HCT116 (cell line): Measurements from ENCODE around the gene FMO4. TPM values are rescaled to one million over a fixed set of nuclear protein-coding genes. Genes with fewer than 3 reads are reported as not detected.

ENCODE experiments used
- ATAC-seq: fragments of 200-7000 bp; cut with Tn5 transposase; 2 replicates; pipeline ENCODE4 v1.9.1; 2020; ENCODE audit warnings: mild to moderate bottlenecking, moderate library complexity
- BruUV-seq: library from RNA; stranded (reverse); fragments of 400-500 nt; replicated peaks from 2 replicates; lab custom pipeline; 2021; lab: Mats Ljungman, UMichigan
- CTCF ChIA-PET: fragments of 300-600 bp; sonication (Branson Sonifier 250); formaldehyde crosslinking; loops from one replicate; lab custom pipeline; 2021; ENCODE audit warnings: antibody characterized with exemption; lab: Charles Lee
- POLR2A ChIA-PET: fragments of 300-600, 350-600 bp; sonication (Branson Sonifier 250); formaldehyde crosslinking; loops from one replicate; lab custom pipeline; 2021; ENCODE audit warnings: antibody characterized with exemption; lab: Charles Lee
- RAD21 ChIA-PET, 2 experiments: fragments of 300-600 bp; sonication (Branson Sonifier 250); formaldehyde crosslinking; loops; one replicate each; lab custom pipeline; 2023; ENCODE audit warnings: low total read pairs in 2 of 2; ENCODE audit not compliant: uncharacterized antibody in 2 of 2, unreplicated experiment in 2 of 2, low non-redundant PET in 1 of 2; lab: Charles Lee
- DNase-seq: peaks from one replicate; pipeline ENCODE4 v3.0.0-alpha.2; 2010; ENCODE audit warnings: low read depth, low spot score
- H2AFZ ChIP-seq: fragments of 200-600 bp; shearing (Covaris generic), sonication (generic); 2 replicates; pipeline ENCODE4 v1.6.1; 2017; ENCODE audit warnings: low read depth, mixed run types, mixed read lengths, antibody characterized with exemption, low read length; ENCODE audit not compliant: poor library complexity, severe bottlenecking
- H3K27ac ChIP-seq: 2 replicates; pipeline ENCODE4 v1.5.1; 2012; ENCODE audit warnings: low read depth, low read length
- H3K27me3 ChIP-seq: fragments of 200-600 bp; sonication (generic); 2 replicates; pipeline ENCODE4 v1.6.1; 2016; ENCODE audit warnings: mixed run types, low read length, mixed read lengths; ENCODE audit not compliant: insufficient read depth
- H3K36me3 ChIP-seq, 2 experiments: fragments of 200-500 bp in 1 of 2; fragments of 200-600 bp in 1 of 2; sonication (Bioruptor generic) in 1 of 2; sonication (generic) in 1 of 2; 2 replicates each; pipeline versions ENCODE4 v1.5.1 to v1.6.1; 2014 to 2016; ENCODE audit warnings: low read length in 2 of 2, inconsistent platforms in 1 of 2, mixed read lengths in 1 of 2, mixed run types in 1 of 2; ENCODE audit not compliant: insufficient read depth in 2 of 2, control insufficient read depth in 1 of 2
- H3K4me1 ChIP-seq, 2 experiments: fragments of 200-600 bp in 1 of 2; sonication (generic) in 1 of 2; 2 replicates each; pipeline versions ENCODE4 v1.5.1 to v1.6.1; 2012 to 2017; ENCODE audit warnings: low read length in 2 of 2, inconsistent platforms in 1 of 2, mild to moderate bottlenecking in 1 of 2, mixed read lengths in 1 of 2, mixed run types in 1 of 2, moderate library complexity in 1 of 2; ENCODE audit not compliant: insufficient read depth in 2 of 2, control insufficient read depth in 1 of 2
- H3K4me2 ChIP-seq: fragments of 200-600 bp; sonication (generic); 2 replicates; pipeline ENCODE4 v1.6.1; 2017; ENCODE audit warnings: mixed run types, low read length, mixed read lengths
- H3K4me3 ChIP-seq, 2 experiments: fragments of 200-600 bp in 1 of 2; sonication (generic) in 1 of 2; replicated peaks in 1 of 2; 2 replicates each; pipeline ENCODE4 v1.5.1; 2011 to 2016; ENCODE audit warnings: low read length in 2 of 2, control low read depth in 1 of 2, low read depth in 1 of 2, mild to moderate bottlenecking in 1 of 2, mixed read lengths in 1 of 2, mixed run types in 1 of 2
- H3K79me2 ChIP-seq: fragments of 200-600 bp; sonication (generic); 2 replicates; pipeline ENCODE4 v1.6.1; 2017; ENCODE audit warnings: mild to moderate bottlenecking, mixed run types, low read length, moderate library complexity, mixed read lengths; ENCODE audit not compliant: insufficient read depth
- H3K9ac ChIP-seq: fragments of 200-600 bp; sonication (generic); 2 replicates; pipeline ENCODE4 v1.6.1; 2016; ENCODE audit warnings: low read length, mixed read lengths
- H3K9me2 ChIP-seq: fragments of 200-600 bp; sonication (generic), shearing (Covaris generic); 2 replicates; pipeline ENCODE4 v1.6.1; 2017; ENCODE audit warnings: mixed run types, mild to moderate bottlenecking, moderate library complexity; ENCODE audit not compliant: insufficient read depth
- H3K9me3 ChIP-seq, 2 experiments: fragments of 200-500 bp in 1 of 2; fragments of 200-600 bp in 1 of 2; sonication (Bioruptor generic) in 1 of 2; sonication (generic) in 1 of 2; 2 replicates each; pipeline ENCODE4 v1.6.1; 2014 to 2017; ENCODE audit warnings: low read length in 2 of 2, mixed read lengths in 2 of 2, inconsistent platforms in 1 of 2, low read depth in 1 of 2, mild to moderate bottlenecking in 1 of 2, mixed run types in 1 of 2, moderate library complexity in 1 of 2; ENCODE audit not compliant: control insufficient read depth in 1 of 2, insufficient read depth in 1 of 2
- H4K20me1 ChIP-seq: fragments of 200-600 bp; sonication (generic), shearing (Covaris generic); 2 replicates; pipeline ENCODE4 v1.6.1; 2017; ENCODE audit warnings: mixed run types, mild to moderate bottlenecking, moderate library complexity; ENCODE audit not compliant: insufficient read depth
- CEBPB ChIP-seq: IDR thresholded peaks from 2 replicates; pipeline ENCODE4 v1.6.1; 2012; ENCODE audit warnings: low read depth
- ELF1 ChIP-seq: IDR thresholded peaks from 2 replicates; pipeline ENCODE4 v1.6.1; 2012; ENCODE audit warnings: low read depth, borderline replicate concordance
- EZH2phosphoT487 ChIP-seq: fragments of 200-600 bp; IDR thresholded peaks from 2 replicates; pipeline ENCODE4 v1.6.1; 2018; ENCODE audit warnings: antibody characterized with exemption, borderline replicate concordance
- FOSL1 ChIP-seq: IDR thresholded peaks from 2 replicates; pipeline ENCODE4 v1.6.1; 2012; ENCODE audit warnings: low read depth
- JUND ChIP-seq: IDR thresholded peaks from 2 replicates; pipeline ENCODE4 v1.6.1; 2012
- POLR2AphosphoS5 ChIP-seq: IDR thresholded peaks from 2 replicates; pipeline ENCODE4 v1.6.1; 2011; ENCODE audit warnings: mild to moderate bottlenecking, low read depth, low read length, moderate library complexity
- SIN3A ChIP-seq: IDR thresholded peaks from 2 replicates; pipeline ENCODE4 v1.6.1; 2012; ENCODE audit warnings: low read depth
- SP1 ChIP-seq: IDR thresholded peaks from 2 replicates; pipeline ENCODE4 v1.6.1; 2012; ENCODE audit warnings: low read depth
- SRF ChIP-seq: IDR thresholded peaks from 2 replicates; pipeline ENCODE4 v1.6.1; 2012; ENCODE audit warnings: low read depth
- TCF7L2 ChIP-seq: IDR thresholded peaks from 2 replicates; pipeline ENCODE4 v1.7.0; 2011; ENCODE audit warnings: borderline replicate concordance, inconsistent platforms; ENCODE audit not compliant: insufficient read depth, insufficient read length; ENCODE audit errors: extremely low read depth
- ZFX ChIP-seq: fragments of 450-650 bp; IDR thresholded peaks from 2 replicates; pipeline ENCODE4 v1.6.1; 2017
- intact Hi-C: fragments of 100-400 bp; cut with micrococcal nuclease; formaldehyde crosslinking; loops from 2 replicates; pipeline ENCODE4 v1.10.0; 2022
- total RNA-seq: library from RNA; stranded (reverse); gene quantifications from one replicate; pipeline ENCODE4 v1.2.1, GENCODE V29; 2021; ENCODE audit not compliant: unreplicated experiment
- TF ChIP-seq, protein P1 (sequence below): IDR thresholded peaks from 2 replicates; pipeline ENCODE4 v1.6.1; 2012
- TF ChIP-seq, protein P2 (sequence below): IDR thresholded peaks from 2 replicates; pipeline ENCODE4 v1.6.1; 2011; ENCODE audit warnings: mild to moderate bottlenecking, low read length, moderate library complexity; ENCODE audit not compliant: insufficient replicate concordance; ENCODE audit errors: extremely low read depth
- TF ChIP-seq, protein P3 (sequence below), 3 experiments: fragments of 200-600 bp in 1 of 3; sonication (generic) in 1 of 3; IDR thresholded peaks in 2 of 3; conservative IDR thresholded peaks in 1 of 3; 2 replicates each; pipeline ENCODE4 v1.5.1; 2012 to 2017; ENCODE audit warnings: low read depth in 2 of 3, low read length in 2 of 3, antibody characterized with exemption in 1 of 3, borderline replicate concordance in 1 of 3, control low read depth in 1 of 3, mild to moderate bottlenecking in 1 of 3, mixed read lengths in 1 of 3, mixed run types in 1 of 3, moderate library complexity in 1 of 3; ENCODE audit not compliant: insufficient read depth in 1 of 3

The FMO4 gene
- total RNA-seq, 1 experiment from 2014 or later, result 1.4 TPM

DNA sequence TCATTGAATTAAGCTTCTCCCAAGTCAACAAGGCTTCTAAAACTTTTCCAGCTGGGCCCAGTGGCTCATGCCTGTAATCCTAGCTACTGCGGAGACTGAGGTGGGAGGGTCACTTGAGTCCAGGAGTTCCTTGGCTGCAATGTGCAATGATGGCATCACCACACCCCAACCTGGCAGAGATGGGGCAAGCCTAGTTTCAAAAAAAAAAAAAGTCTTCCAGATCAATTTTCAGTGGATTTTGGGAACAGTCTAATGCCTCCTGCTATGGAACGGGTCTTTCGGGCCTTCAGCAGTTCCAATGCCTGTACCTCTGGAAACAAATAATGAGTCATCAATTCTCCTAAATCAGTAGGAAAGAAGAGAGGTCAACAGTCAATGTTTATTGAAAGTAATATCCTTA is 38.0 kb downstream of the FMO4 start:
- POLR2A ChIA-PET, result no interaction called here
- CTCF ChIA-PET, result no interaction called here

DNA sequence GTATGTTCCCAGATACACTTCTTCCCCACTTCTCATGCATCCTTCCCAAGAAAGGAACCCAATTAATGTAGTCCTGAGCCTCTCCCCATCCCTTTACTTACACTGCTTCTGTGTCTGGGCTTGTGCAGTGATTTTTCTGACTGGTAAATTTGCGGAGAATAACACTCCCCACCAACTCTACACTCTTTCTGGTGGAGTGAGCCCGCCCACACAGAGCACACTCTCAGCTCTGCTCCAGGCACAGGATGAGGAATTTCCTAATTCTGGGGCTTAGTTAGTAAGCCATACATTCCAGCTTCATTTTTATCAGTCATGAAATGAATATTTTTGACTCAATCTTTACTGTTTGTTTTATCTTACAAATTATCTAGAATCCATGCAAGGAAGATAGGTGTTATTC is 38.6 kb downstream of the FMO4 start:
- no peaks in the 10 kb centered on the region for H3K4me1 ChIP-seq

More for the DNA sequence above, 38.0 kb downstream of the FMO4 start:
- H3K4me3 ChIP-seq, result no peak overlapping the region
- no peak for TF ChIP-seq JUND
- TF ChIP-seq ELF1, result no peak
- no peak for TF ChIP-seq SRF
- TF ChIP-seq POLR2AphosphoS5, result no peak
- no peak for TF ChIP-seq ZFX
- no peak for TF ChIP-seq TCF7L2
- TF ChIP-seq, protein P1, sequence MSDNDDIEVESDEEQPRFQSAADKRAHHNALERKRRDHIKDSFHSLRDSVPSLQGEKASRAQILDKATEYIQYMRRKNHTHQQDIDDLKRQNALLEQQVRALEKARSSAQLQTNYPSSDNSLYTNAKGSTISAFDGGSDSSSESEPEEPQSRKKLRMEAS, result no peak
- no peak for TF ChIP-seq SIN3A
- no peak for TF ChIP-seq CEBPB
- no peak for TF ChIP-seq EZH2phosphoT487
- TF ChIP-seq, protein P2, sequence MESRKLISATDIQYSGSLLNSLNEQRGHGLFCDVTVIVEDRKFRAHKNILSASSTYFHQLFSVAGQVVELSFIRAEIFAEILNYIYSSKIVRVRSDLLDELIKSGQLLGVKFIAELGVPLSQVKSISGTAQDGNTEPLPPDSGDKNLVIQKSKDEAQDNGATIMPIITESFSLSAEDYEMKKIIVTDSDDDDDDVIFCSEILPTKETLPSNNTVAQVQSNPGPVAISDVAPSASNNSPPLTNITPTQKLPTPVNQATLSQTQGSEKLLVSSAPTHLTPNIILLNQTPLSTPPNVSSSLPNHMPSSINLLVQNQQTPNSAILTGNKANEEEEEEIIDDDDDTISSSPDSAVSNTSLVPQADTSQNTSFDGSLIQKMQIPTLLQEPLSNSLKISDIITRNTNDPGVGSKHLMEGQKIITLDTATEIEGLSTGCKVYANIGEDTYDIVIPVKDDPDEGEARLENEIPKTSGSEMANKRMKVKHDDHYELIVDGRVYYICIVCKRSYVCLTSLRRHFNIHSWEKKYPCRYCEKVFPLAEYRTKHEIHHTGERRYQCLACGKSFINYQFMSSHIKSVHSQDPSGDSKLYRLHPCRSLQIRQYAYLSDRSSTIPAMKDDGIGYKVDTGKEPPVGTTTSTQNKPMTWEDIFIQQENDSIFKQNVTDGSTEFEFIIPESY, result no peak
- TF ChIP-seq SP1, result no peak
- H3K4me2 ChIP-seq, result no peak overlapping the region
- BruUV-seq, result no TSS peak
- no peaks in the 10 kb centered on the region for H3K27me3 ChIP-seq
- no peak overlapping the region for H3K27ac ChIP-seq
- no peak overlapping the region for H2AFZ ChIP-seq
- RAD21 ChIA-PET, result no interaction called here
- intact Hi-C loops, result no loop called here
- no peak for DNase-seq
- no peak for ATAC-seq
- no peaks in the 10 kb centered on the region for H3K4me1 ChIP-seq
- no peaks in the 10 kb centered on the region for H3K36me3 ChIP-seq
- no peaks in the 10 kb centered on the region for H3K79me2 ChIP-seq
- H4K20me1 ChIP-seq, result no peaks in the 10 kb centered on the region; the same call in 1 of the 2 replicates
- H3K9ac ChIP-seq, result no peak overlapping the region
- no peaks in the 10 kb centered on the region for H3K9me3 ChIP-seq
- H3K9me2 ChIP-seq, result no peaks in the 10 kb centered on the region

More for the DNA sequence above, 38.6 kb downstream of the FMO4 start:
- ATAC-seq (no peak), DNase-seq (no peak)
- RAD21 ChIA-PET, result no interaction called here
- H2AFZ ChIP-seq, result no peak overlapping the region
- no peak overlapping the region for H3K4me2 ChIP-seq
- H3K9me2 ChIP-seq, result no peaks in the 10 kb centered on the region
- H4K20me1 ChIP-seq, result no peaks in the 10 kb centered on the region; the same call in 1 of the 2 replicates
- CTCF ChIA-PET, result no interaction called here
- TF ChIP-seq FOSL1 (no peak), SP1 (no peak), ZFX (no peak)
- TF ChIP-seq, protein P3, sequence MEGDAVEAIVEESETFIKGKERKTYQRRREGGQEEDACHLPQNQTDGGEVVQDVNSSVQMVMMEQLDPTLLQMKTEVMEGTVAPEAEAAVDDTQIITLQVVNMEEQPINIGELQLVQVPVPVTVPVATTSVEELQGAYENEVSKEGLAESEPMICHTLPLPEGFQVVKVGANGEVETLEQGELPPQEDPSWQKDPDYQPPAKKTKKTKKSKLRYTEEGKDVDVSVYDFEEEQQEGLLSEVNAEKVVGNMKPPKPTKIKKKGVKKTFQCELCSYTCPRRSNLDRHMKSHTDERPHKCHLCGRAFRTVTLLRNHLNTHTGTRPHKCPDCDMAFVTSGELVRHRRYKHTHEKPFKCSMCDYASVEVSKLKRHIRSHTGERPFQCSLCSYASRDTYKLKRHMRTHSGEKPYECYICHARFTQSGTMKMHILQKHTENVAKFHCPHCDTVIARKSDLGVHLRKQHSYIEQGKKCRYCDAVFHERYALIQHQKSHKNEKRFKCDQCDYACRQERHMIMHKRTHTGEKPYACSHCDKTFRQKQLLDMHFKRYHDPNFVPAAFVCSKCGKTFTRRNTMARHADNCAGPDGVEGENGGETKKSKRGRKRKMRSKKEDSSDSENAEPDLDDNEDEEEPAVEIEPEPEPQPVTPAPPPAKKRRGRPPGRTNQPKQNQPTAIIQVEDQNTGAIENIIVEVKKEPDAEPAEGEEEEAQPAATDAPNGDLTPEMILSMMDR (IDR thresholded peaks at IDR 0.05 in 2 of 3, conservative IDR thresholded peaks at IDR 0.05 in 1 of 3; ENCODE audit: borderline replicate concordance in 1 of 3, insufficient read depth in 1 of 3, low read depth in 2 of 3, low read length in 2 of 3), result no peak
- TF ChIP-seq, protein P1, result no peak
- H3K27me3 ChIP-seq, result no peaks in the 10 kb centered on the region
- no peak overlapping the region for H3K27ac ChIP-seq
- H3K36me3 ChIP-seq, result no peaks in the 10 kb centered on the region
- POLR2A ChIA-PET, result no interaction called here
- intact Hi-C loops, result no loop called here
- H3K9me3 ChIP-seq, result no peaks in the 10 kb centered on the region
- H3K9ac ChIP-seq, result no peak overlapping the region
- no TSS peak for BruUV-seq
- H3K79me2 ChIP-seq, result no peaks in the 10 kb centered on the region
- no peak overlapping the region for H3K4me3 ChIP-seq
